ENCODE results near the gene HOXA7.

Gene HOXA7

GRCh38 chr7:27130540-27131389 is 25.7 kb downstream of the HOXA7 start, which contains the start of gene HOXA4:
Gene HOXA4, minus strand, starts transcription at chr7:27130757. Its CDS starts 24 bp downstream, at chr7:27130733.
- TF ChIP-seq ZFX (IDR thresholded peaks at IDR 0.05; ENCODE audit: borderline replicate concordance) (no peak), CTCF (IDR thresholded peaks at IDR 0.05) (no peak)
- H3K27ac ChIP-seq = peak within 1 kb of the TSS; percentile 63

- peak overlapping the region; percentile 63 for H3K27ac ChIP-seq
- TF ChIP-seq ZFX (IDR thresholded peaks at IDR 0.05; ENCODE audit: borderline replicate concordance) (no peak), CTCF (IDR thresholded peaks at IDR 0.05) (peak; percentile 50)
Observed at GRCh38 chr7:27129729-27130539, 26.5 kb downstream of the HOXA7 start.

- TF ChIP-seq CTCF (IDR thresholded peaks at IDR 0.05) = no peak
- TF ChIP-seq ZFX (IDR thresholded peaks at IDR 0.05; ENCODE audit: borderline replicate concordance) = no peak
- H3K27ac ChIP-seq = no peak overlapping the region
Observed at GRCh38 chr7:27128776-27129728, 27.4 kb downstream of the HOXA7 start.

- no peak for TF ChIP-seq CTCF (IDR thresholded peaks at IDR 0.05)
- H3K27ac ChIP-seq = no peak overlapping the region
Observed at GRCh38 chr7:27128034-27128433, 28.4 kb downstream of the HOXA7 start.

GRCh38 chr7:27126596-27127327 is 29.7 kb downstream of the HOXA7 start:
- TF ChIP-seq ZFX (IDR thresholded peaks at IDR 0.05; ENCODE audit: borderline replicate concordance) (no peak), CTCF (IDR thresholded peaks at IDR 0.05) (no peak)
- H3K27ac ChIP-seq = no peak overlapping the region

- H3K27ac ChIP-seq = no peak overlapping the region
- TF ChIP-seq CTCF (IDR thresholded peaks at IDR 0.05) (no peak), ZFX (IDR thresholded peaks at IDR 0.05; ENCODE audit: borderline replicate concordance) (no peak)
Observed at GRCh38 chr7:27125986-27126394, 30.5 kb downstream of the HOXA7 start.
